ENCODE data around the gene ZCCHC10.

- TF ChIP-seq CTCF (IDR thresholded peaks at IDR 0.05; ENCODE audit: low read depth, low read length, poor library complexity, severe bottlenecking) (no peak), EZH2phosphoT487 (IDR thresholded peaks at IDR 0.05; ENCODE audit: borderline replicate concordance, low read length) (no peak)
These were observed 6.7 kb upstream of the ZCCHC10 start for GRCh38 chr5:133032852-133033742.

All from DOHH2 (cell line).